Effector memory CD4-positive, alpha-beta T cell (primary cell): ENCODE measurements around the gene PSG11.
"Not testable (repeated sequence)": the region's sequence is repeated elsewhere in the genome, so short reads cannot be mapped to it uniquely, and the experiment has no call there.

ENCODE experiments used
- DNase-seq, 3 donors: peaks; one replicate each; pipeline ENCODE4 v3.0.0-alpha.2; 2020
- H3K27ac ChIP-seq: 2 replicates; pipeline ENCODE4 v1.7.0; 2013; ENCODE audit warnings: mild to moderate bottlenecking, low read length, moderate library complexity; ENCODE audit not compliant: insufficient read depth, poor library complexity, severe bottlenecking
- H3K27me3 ChIP-seq: replicated peaks from 2 replicates; pipeline ENCODE4 v1.7.0; 2013; ENCODE audit warnings: mild to moderate bottlenecking, low read length; ENCODE audit not compliant: insufficient read depth, control insufficient read depth, poor library complexity, severe bottlenecking
- H3K36me3 ChIP-seq: 2 replicates; pipeline ENCODE4 v1.7.0; 2013; ENCODE audit warnings: mild to moderate bottlenecking, low read length, moderate library complexity; ENCODE audit not compliant: control insufficient read depth, insufficient read depth
- H3K4me1 ChIP-seq: 2 replicates; pipeline ENCODE4 v1.7.0; 2013; ENCODE audit warnings: low read length, mild to moderate bottlenecking; ENCODE audit not compliant: control insufficient read depth, insufficient read depth, poor library complexity, severe bottlenecking
- H3K4me3 ChIP-seq: 2 replicates; pipeline ENCODE4 v1.7.0; 2013; ENCODE audit warnings: low read length, low read depth, mild to moderate bottlenecking; ENCODE audit not compliant: insufficient read depth, poor library complexity, severe bottlenecking
- H3K9me3 ChIP-seq: 2 replicates; pipeline ENCODE4 v1.7.0; 2013; ENCODE audit warnings: mild to moderate bottlenecking, low read length, moderate library complexity; ENCODE audit not compliant: control insufficient read depth

Gene PSG11

GRCh38 chr19:42992029-42992604 is 34.2 kb downstream of the PSG11 start:
- H3K36me3 ChIP-seq, H3K4me1 ChIP-seq, H3K4me3 ChIP-seq, H3K27me3 ChIP-seq, DNase-seq, H3K9me3 ChIP-seq, H3K27ac ChIP-seq: not testable (repeated sequence)

- Histone ChIP-seq H3K36me3 (no peaks in the 10 kb centered on the region), H3K9me3 (no peaks in the 10 kb centered on the region), H3K4me1 (no peaks in the 10 kb centered on the region), H3K27me3 (no peaks in the 10 kb centered on the region), H3K27ac (no peak overlapping the region), H3K4me3 (no peak overlapping the region)
- no peak for DNase-seq
Observed at GRCh38 chr19:42989851-42990250, 36.4 kb downstream of the PSG11 start.

- not testable (repeated sequence) for H3K36me3 ChIP-seq, DNase-seq, H3K4me1 ChIP-seq, H3K9me3 ChIP-seq, H3K27me3 ChIP-seq, H3K27ac ChIP-seq, H3K4me3 ChIP-seq
Observed at GRCh38 chr19:42989186-42989585, 37.1 kb downstream of the PSG11 start.

- H3K4me3 ChIP-seq, H3K4me1 ChIP-seq, H3K9me3 ChIP-seq, DNase-seq, H3K27me3 ChIP-seq, H3K36me3 ChIP-seq, H3K27ac ChIP-seq: not testable (repeated sequence)
Observed at GRCh38 chr19:42988206-42988605, 38.1 kb downstream of the PSG11 start.

- H3K27me3 ChIP-seq = no peaks in the 10 kb centered on the region
Observed at GRCh38 chr19:42985588-42985987, 40.7 kb downstream of the PSG11 start.

GRCh38 chr19:42982111-42982510 is 44.2 kb downstream of the PSG11 start:
- not testable (repeated sequence) for H3K27ac ChIP-seq, DNase-seq, H3K4me3 ChIP-seq, H3K9me3 ChIP-seq, H3K36me3 ChIP-seq, H3K4me1 ChIP-seq, H3K27me3 ChIP-seq

More at GRCh38 chr19:42985588-42985987, 40.7 kb downstream of the PSG11 start:
- H3K36me3 ChIP-seq = no peaks in the 10 kb centered on the region
- H3K4me3 ChIP-seq = no peak overlapping the region
- no peak for DNase-seq
- H3K9me3 ChIP-seq = no peaks in the 10 kb centered on the region
- no peaks in the 10 kb centered on the region for H3K4me1 ChIP-seq
- H3K27ac ChIP-seq = no peak overlapping the region

- not testable (repeated sequence) for H3K4me1 ChIP-seq, H3K27me3 ChIP-seq, H3K9me3 ChIP-seq, DNase-seq, H3K27ac ChIP-seq, H3K36me3 ChIP-seq, H3K4me3 ChIP-seq
Observed at GRCh38 chr19:42971451-42971850, 54.8 kb downstream of the PSG11 start.

GRCh38 chr19:42965176-42965575 is 61.1 kb downstream of the PSG11 start:
- no peaks in the 10 kb centered on the region for H3K36me3 ChIP-seq
- no peak overlapping the region for H3K4me3 ChIP-seq
- no peak for DNase-seq
- H3K27me3 ChIP-seq = no peaks in the 10 kb centered on the region
- no peaks in the 10 kb centered on the region for H3K9me3 ChIP-seq
- no peaks in the 10 kb centered on the region for H3K4me1 ChIP-seq
- H3K27ac ChIP-seq = no peak overlapping the region

- H3K4me1 ChIP-seq = no peaks in the 10 kb centered on the region
- H3K9me3 ChIP-seq = no peaks in the 10 kb centered on the region
Observed at GRCh38 chr19:42961119-42961518, 65.2 kb downstream of the PSG11 start.

More at GRCh38 chr19:42961119-42961518, 65.2 kb downstream of the PSG11 start:
- Histone ChIP-seq H3K4me3 (no peak overlapping the region), H3K36me3 (no peaks in the 10 kb centered on the region), H3K27me3 (no peaks in the 10 kb centered on the region), H3K27ac (no peak overlapping the region)
- DNase-seq = no peak
